ENCODE measurements around the gene CHCHD4.
"Not testable (repeated sequence)": the region's sequence is repeated elsewhere in the genome, so short reads cannot be mapped to it uniquely, and the experiment has no call there.

CHCHD4 gene

GRCh38 chr3:14117468-14118399 is 6.9 kb downstream of the CHCHD4 start:
- no peak for ATAC-seq (replicated peaks)
- Mint-ChIP-seq H3K36me3 (ENCODE audit: insufficient read depth) (peaks cover 5% of the 10 kb centered on the region), H3K4me1 (ENCODE audit: low read depth in 2 of 2) (peaks cover 6 to 13% of the 10 kb centered on the region in 2 donors), H3K4me3 (no peak overlapping the region), H3K9me3 (no peaks in the 10 kb centered on the region), H3K27me3 (no peaks in the 10 kb centered on the region), H3K27ac (no peak overlapping the region)
- no peak for DNase-seq

GRCh38 chr3:14113965-14114635 is 10.6 kb downstream of the CHCHD4 start:
- Mint-ChIP-seq H3K27ac (no peak overlapping the region), H3K4me3 (no peak overlapping the region), H3K36me3 (ENCODE audit: insufficient read depth) (peaks cover 4% of the 10 kb centered on the region), H3K4me1 (ENCODE audit: low read depth in 2 of 2) (peaks cover 0 to 1% of the 10 kb centered on the region in 2 donors), H3K27me3 (no peaks in the 10 kb centered on the region), H3K9me3 (no peaks in the 10 kb centered on the region)
- ATAC-seq (replicated peaks) (no peak), DNase-seq (no peak)

- no peaks in the 10 kb centered on the region for H3K27me3 Mint-ChIP-seq
- peaks cover 4% of the 10 kb centered on the region for H3K36me3 Mint-ChIP-seq (ENCODE audit: insufficient read depth)
- no peak overlapping the region for H3K4me3 Mint-ChIP-seq
- H3K27ac Mint-ChIP-seq = no peak overlapping the region
- DNase-seq (no peak), ATAC-seq (replicated peaks) (no peak)
- H3K9me3 Mint-ChIP-seq = no peaks in the 10 kb centered on the region
- peaks cover 0 to 1% of the 10 kb centered on the region in 2 donors for H3K4me1 Mint-ChIP-seq (ENCODE audit: low read depth in 2 of 2)
These were observed 14.0 kb downstream of the CHCHD4 start for GRCh38 chr3:14110699-14111098.

- not testable (repeated sequence) for H3K27me3 Mint-ChIP-seq; DNase-seq; H3K9me3 Mint-ChIP-seq; ATAC-seq (replicated peaks); H3K4me3 Mint-ChIP-seq; H3K36me3 Mint-ChIP-seq (ENCODE audit: insufficient read depth); H3K4me1 Mint-ChIP-seq (ENCODE audit: low read depth in 2 of 2)
- peak overlapping the region in 1 of 2 donors; percentile 53 for H3K27ac Mint-ChIP-seq
These were observed 14.8 kb downstream of the CHCHD4 start for GRCh38 chr3:14109821-14110220.

- no peak for DNase-seq
- ATAC-seq (replicated peaks) = no peak
- Mint-ChIP-seq H3K27ac (no peak overlapping the region), H3K27me3 (peaks cover 40 to 46% of the 10 kb centered on the region in 2 donors), H3K9me3 (no peaks in the 10 kb centered on the region), H3K36me3 (ENCODE audit: insufficient read depth) (no peaks in the 10 kb centered on the region), H3K4me1 (ENCODE audit: low read depth in 2 of 2) (no peaks in the 10 kb centered on the region), H3K4me3 (no peak overlapping the region)
These were observed 26.9 kb downstream of the CHCHD4 start for GRCh38 chr3:14097616-14098391.

- ATAC-seq (replicated peaks) (no peak), DNase-seq (no peak)
- Mint-ChIP-seq H3K4me3 (no peak overlapping the region), H3K27me3 (peaks cover 40 to 46% of the 10 kb centered on the region in 2 donors), H3K36me3 (ENCODE audit: insufficient read depth) (no peaks in the 10 kb centered on the region), H3K27ac (no peak overlapping the region), H3K9me3 (no peaks in the 10 kb centered on the region), H3K4me1 (ENCODE audit: low read depth in 2 of 2) (no peaks in the 10 kb centered on the region)
These were observed 27.9 kb downstream of the CHCHD4 start for GRCh38 chr3:14096742-14097141.

GRCh38 chr3:14093831-14094230 is 30.8 kb downstream of the CHCHD4 start:
- H3K27ac Mint-ChIP-seq = no peak overlapping the region
- ATAC-seq (replicated peaks) (no peak), DNase-seq (no peak)
- H3K4me3 Mint-ChIP-seq = no peak overlapping the region
- H3K4me1 Mint-ChIP-seq (ENCODE audit: low read depth in 2 of 2) = no peaks in the 10 kb centered on the region
- H3K36me3 Mint-ChIP-seq (ENCODE audit: insufficient read depth) = peaks cover 2% of the 10 kb centered on the region
- peaks cover 57 to 64% of the 10 kb centered on the region in 2 donors for H3K27me3 Mint-ChIP-seq
- H3K9me3 Mint-ChIP-seq = peaks cover 0 to 3% of the 10 kb centered on the region in 2 donors

GRCh38 chr3:14092464-14092863 is 32.2 kb downstream of the CHCHD4 start:
- peaks cover 0 to 10% of the 10 kb centered on the region in 2 donors for H3K9me3 Mint-ChIP-seq
- H3K27me3 Mint-ChIP-seq = peaks cover 57 to 65% of the 10 kb centered on the region in 2 donors
- no peak for DNase-seq
- H3K4me1 Mint-ChIP-seq (ENCODE audit: low read depth in 2 of 2) = no peaks in the 10 kb centered on the region
- no peak for ATAC-seq (replicated peaks)
- no peak overlapping the region for H3K4me3 Mint-ChIP-seq
- H3K27ac Mint-ChIP-seq = no peak overlapping the region
- H3K36me3 Mint-ChIP-seq (ENCODE audit: insufficient read depth) = peaks cover 2% of the 10 kb centered on the region

GRCh38 chr3:14091959-14092358 is 32.7 kb downstream of the CHCHD4 start:
- ATAC-seq (replicated peaks); DNase-seq; H3K36me3 Mint-ChIP-seq (ENCODE audit: insufficient read depth); H3K27ac Mint-ChIP-seq; H3K4me1 Mint-ChIP-seq (ENCODE audit: low read depth in 2 of 2); H3K4me3 Mint-ChIP-seq: not testable (repeated sequence)
- H3K9me3 Mint-ChIP-seq = peaks cover 2 to 10% of the 10 kb centered on the region in 2 donors
- peaks cover 58 to 70% of the 10 kb centered on the region in 2 donors for H3K27me3 Mint-ChIP-seq

GRCh38 chr3:14087461-14087860 is 37.2 kb downstream of the CHCHD4 start:
- Mint-ChIP-seq H3K9me3 (peaks cover 2 to 10% of the 10 kb centered on the region in 2 donors), H3K27me3 (peaks cover 45 to 46% of the 10 kb centered on the region in 2 donors)
- DNase-seq; H3K4me3 Mint-ChIP-seq; ATAC-seq (replicated peaks); H3K27ac Mint-ChIP-seq; H3K36me3 Mint-ChIP-seq (ENCODE audit: insufficient read depth); H3K4me1 Mint-ChIP-seq (ENCODE audit: low read depth in 2 of 2): not testable (repeated sequence)

- no peak overlapping the region for H3K4me3 Mint-ChIP-seq
These were observed 42.5 kb downstream of the CHCHD4 start for GRCh38 chr3:14082108-14082657.

GRCh38 chr3:14077310-14077709 is 47.4 kb downstream of the CHCHD4 start:
- Mint-ChIP-seq H3K4me1 (ENCODE audit: low read depth in 2 of 2) (no peaks in the 10 kb centered on the region), H3K9me3 (no peaks in the 10 kb centered on the region), H3K27ac (no peak overlapping the region), H3K4me3 (no peak overlapping the region), H3K36me3 (ENCODE audit: insufficient read depth) (no peaks in the 10 kb centered on the region), H3K27me3 (peaks cover 21 to 23% of the 10 kb centered on the region in 2 donors)
- DNase-seq = no peak
- no peak for ATAC-seq (replicated peaks)

More at GRCh38 chr3:14082108-14082657, 42.5 kb downstream of the CHCHD4 start:
- ATAC-seq (replicated peaks) = no peak
- no peak overlapping the region for H3K27ac Mint-ChIP-seq
- peaks cover 17 to 27% of the 10 kb centered on the region in 2 donors for H3K27me3 Mint-ChIP-seq
- no peaks in the 10 kb centered on the region for H3K4me1 Mint-ChIP-seq (ENCODE audit: low read depth in 2 of 2)
- DNase-seq = no peak
- no peaks in the 10 kb centered on the region for H3K36me3 Mint-ChIP-seq (ENCODE audit: insufficient read depth)
- no peaks in the 10 kb centered on the region for H3K9me3 Mint-ChIP-seq

GRCh38 chr3:14075233-14075632 is 49.4 kb downstream of the CHCHD4 start:
- H3K4me3 Mint-ChIP-seq; H3K9me3 Mint-ChIP-seq; DNase-seq; H3K27ac Mint-ChIP-seq; ATAC-seq (replicated peaks); H3K36me3 Mint-ChIP-seq (ENCODE audit: insufficient read depth); H3K4me1 Mint-ChIP-seq (ENCODE audit: low read depth in 2 of 2): not testable (repeated sequence)
- H3K27me3 Mint-ChIP-seq = peaks cover 30 to 32% of the 10 kb centered on the region in 2 donors

Data from effector memory CD8-positive, alpha-beta T cell (primary cell).